Airway epithelial cell (primary cell): ENCODE measurements around the gene ATP2A2. TPM values are rescaled to one million over a fixed set of nuclear protein-coding genes. Genes with fewer than 3 reads are reported as not detected.

Source experiments
- total RNA-seq: library from RNA; depleted of rRNA; stranded (reverse); fragments of >200 nt; gene quantifications from 2 replicates; pipeline ENCODE4 v1.2.3, GENCODE V29; 2015

The ATP2A2 gene
- total RNA-seq = 200 and 258 TPM in 2 replicates

GRCh38 chr12:110280779-110281548 lies at the start of gene ATP2A2:
ATP2A2 (plus strand) TSS chr12:110281247; CDS start chr12:110281790, 543 bp downstream.

Other genes starting within 250 kb of the ATP2A2 start
- 6.3 and 11.1 TPM in 2 replicates for gene C12orf76, start 232.7 kb upstream of the ATP2A2 start, total RNA-seq
- gene IFT81, start 156.9 kb upstream of the ATP2A2 start, total RNA-seq = 6.0 and 8.4 TPM in 2 replicates
- gene ANAPC7, start 122.5 kb downstream of the ATP2A2 start, total RNA-seq = 40.9 and 53.2 TPM in 2 replicates
- 659 and 775 TPM in 2 replicates for gene ARPC3, start 169.1 kb downstream of the ATP2A2 start, total RNA-seq
- gene GPN3, start 187.0 kb downstream of the ATP2A2 start, total RNA-seq = 17.0 and 20.9 TPM in 2 replicates
- gene FAM216A, start 187.6 kb downstream of the ATP2A2 start, total RNA-seq = 6.7 and 12.1 TPM in 2 replicates
- 92.9 and 96.6 TPM in 2 replicates for gene VPS29, start 220.9 kb downstream of the ATP2A2 start, total RNA-seq
- 0.49 TPM in 1 of 2 replicates, not detected in the other for gene RAD9B, start 221.1 kb downstream of the ATP2A2 start, total RNA-seq